ENCODE measurements around the gene EHD1. TPM values are rescaled to one million over a fixed set of nuclear protein-coding genes. Genes with fewer than 3 reads are reported as not detected.

Gene EHD1
- polyA plus RNA-seq, 1 donor (not counting 4 experiments of a cell fraction or from before 2014, with no cell fraction given): 73.9 TPM

- Histone ChIP-seq H3K27me3 (ENCODE audit: control insufficient read depth, extremely low read depth, insufficient read depth, low read length) (no peaks in the 10 kb centered on the region), H2AFZ (ENCODE audit: control insufficient read depth, low read length) (no peak overlapping the region), H3K9me3 (ENCODE audit: control insufficient read depth, low read depth, low read length) (no peaks in the 10 kb centered on the region), H3K36me3 (ENCODE audit: control insufficient read depth in 2 of 2, extremely low read depth in 1 of 2, insufficient read depth in 2 of 2, low read length in 2 of 2) (peaks cover 21 to 49% of the 10 kb centered on the region in 2 experiments), H3K79me2 (ENCODE audit: control insufficient read depth, insufficient read depth, low read length) (peaks cover under 1% of the 10 kb centered on the region), H3K9ac (ENCODE audit: control insufficient read depth, extremely low read depth, insufficient read depth, low read length) (no peak overlapping the region), H3K9me1 (ENCODE audit: control insufficient read depth, extremely low read depth, insufficient read depth, low read length) (no peaks in the 10 kb centered on the region), H3K4me2 (ENCODE audit: control insufficient read depth, extremely low read depth, insufficient read depth, low read depth, low read length) (no peak overlapping the region), H3K4me1 (ENCODE audit: control insufficient read depth, extremely low read depth, insufficient read depth, low read length) (no peaks in the 10 kb centered on the region), H3K27ac (ENCODE audit: control insufficient read depth, insufficient read depth, low read length) (no peak overlapping the region), H3K4me3 (ENCODE audit: control insufficient read depth in 2 of 3, extremely low read depth in 1 of 3, insufficient read depth in 2 of 3, low read depth in 1 of 3, low read length in 3 of 3) (no peak overlapping the region), H4K20me1 (ENCODE audit: control insufficient read depth, extremely low read depth, insufficient read depth, low read length) (no peaks in the 10 kb centered on the region)
- dilution Hi-C loops (cut with MboI; ENCODE audit: extremely low pct_ligation_motif_present, low sequenced_read_pairs): no loop called here
- DNase-seq (ENCODE audit: low read depth, low spot score): no peak
- TF ChIP-seq EZH2 (IDR thresholded peaks at IDR 0.05; ENCODE audit: low read length): no peak
- TF ChIP-seq, protein P1, sequence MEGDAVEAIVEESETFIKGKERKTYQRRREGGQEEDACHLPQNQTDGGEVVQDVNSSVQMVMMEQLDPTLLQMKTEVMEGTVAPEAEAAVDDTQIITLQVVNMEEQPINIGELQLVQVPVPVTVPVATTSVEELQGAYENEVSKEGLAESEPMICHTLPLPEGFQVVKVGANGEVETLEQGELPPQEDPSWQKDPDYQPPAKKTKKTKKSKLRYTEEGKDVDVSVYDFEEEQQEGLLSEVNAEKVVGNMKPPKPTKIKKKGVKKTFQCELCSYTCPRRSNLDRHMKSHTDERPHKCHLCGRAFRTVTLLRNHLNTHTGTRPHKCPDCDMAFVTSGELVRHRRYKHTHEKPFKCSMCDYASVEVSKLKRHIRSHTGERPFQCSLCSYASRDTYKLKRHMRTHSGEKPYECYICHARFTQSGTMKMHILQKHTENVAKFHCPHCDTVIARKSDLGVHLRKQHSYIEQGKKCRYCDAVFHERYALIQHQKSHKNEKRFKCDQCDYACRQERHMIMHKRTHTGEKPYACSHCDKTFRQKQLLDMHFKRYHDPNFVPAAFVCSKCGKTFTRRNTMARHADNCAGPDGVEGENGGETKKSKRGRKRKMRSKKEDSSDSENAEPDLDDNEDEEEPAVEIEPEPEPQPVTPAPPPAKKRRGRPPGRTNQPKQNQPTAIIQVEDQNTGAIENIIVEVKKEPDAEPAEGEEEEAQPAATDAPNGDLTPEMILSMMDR (optimal IDR thresholded peaks at IDR 0.05 in 1 of 3, IDR thresholded peaks at IDR 0.05 in 1 of 3, conservative IDR thresholded peaks at IDR 0.05 in 1 of 3; ENCODE audit: extremely low read depth in 1 of 3, insufficient read depth in 2 of 3, low read length in 3 of 3): no peak
- no peak for FAIRE-seq
Observed at GRCh38 chr11:64910451-64911093, 32.2 kb upstream of the EHD1 start.

GRCh38 chr11:64909653-64910343 lies 31.4 kb upstream of the EHD1 start:
- no peaks in the 10 kb centered on the region for H3K79me2 ChIP-seq (ENCODE audit: control insufficient read depth, insufficient read depth, low read length)
- no peak overlapping the region for H3K4me2 ChIP-seq (ENCODE audit: control insufficient read depth, extremely low read depth, insufficient read depth, low read depth, low read length)
- TF ChIP-seq EZH2 (IDR thresholded peaks at IDR 0.05; ENCODE audit: low read length): no peak
- TF ChIP-seq, protein P1 (optimal IDR thresholded peaks at IDR 0.05 in 1 of 3, IDR thresholded peaks at IDR 0.05 in 1 of 3, conservative IDR thresholded peaks at IDR 0.05 in 1 of 3; ENCODE audit: extremely low read depth in 1 of 3, insufficient read depth in 2 of 3, low read length in 3 of 3): no peak
- DNase-seq (ENCODE audit: low read depth, low spot score): no peak
- no peak overlapping the region for H2AFZ ChIP-seq (ENCODE audit: control insufficient read depth, low read length)
- no peaks in the 10 kb centered on the region for H4K20me1 ChIP-seq (ENCODE audit: control insufficient read depth, extremely low read depth, insufficient read depth, low read length)
- H3K9me1 ChIP-seq (ENCODE audit: control insufficient read depth, extremely low read depth, insufficient read depth, low read length): no peaks in the 10 kb centered on the region
- H3K9me3 ChIP-seq (ENCODE audit: control insufficient read depth, low read depth, low read length): no peaks in the 10 kb centered on the region
- peaks cover 21 to 48% of the 10 kb centered on the region in 2 experiments for H3K36me3 ChIP-seq (ENCODE audit: control insufficient read depth in 2 of 2, extremely low read depth in 1 of 2, insufficient read depth in 2 of 2, low read length in 2 of 2)
- no peak overlapping the region for H3K27ac ChIP-seq (ENCODE audit: control insufficient read depth, insufficient read depth, low read length)
- dilution Hi-C loops (cut with MboI; ENCODE audit: extremely low pct_ligation_motif_present, low sequenced_read_pairs): no loop called here
- no peak for FAIRE-seq
- no peak overlapping the region for H3K9ac ChIP-seq (ENCODE audit: control insufficient read depth, extremely low read depth, insufficient read depth, low read length)
- no peak overlapping the region for H3K4me3 ChIP-seq (ENCODE audit: control insufficient read depth in 2 of 3, extremely low read depth in 1 of 3, insufficient read depth in 2 of 3, low read depth in 1 of 3, low read length in 3 of 3)
- no peaks in the 10 kb centered on the region for H3K27me3 ChIP-seq (ENCODE audit: control insufficient read depth, extremely low read depth, insufficient read depth, low read length)
- H3K4me1 ChIP-seq (ENCODE audit: control insufficient read depth, extremely low read depth, insufficient read depth, low read length): no peaks in the 10 kb centered on the region
